Measurements from ENCODE around the gene PSMB1.

PSMB1 gene

GRCh38 chr6:170578909-170579308 lies 25.8 kb upstream of the PSMB1 start:
- H3K27ac ChIP-seq, result no peak overlapping the region
- no peak for TF ChIP-seq CTCF (conservative IDR thresholded peaks at IDR 0.05)
- TF ChIP-seq ZFX (IDR thresholded peaks at IDR 0.05), result no peak

- H3K27ac ChIP-seq, result no peak overlapping the region
- peak; percentile 32 for TF ChIP-seq CTCF (conservative IDR thresholded peaks at IDR 0.05)
- TF ChIP-seq ZFX (IDR thresholded peaks at IDR 0.05), result no peak
Observed at GRCh38 chr6:170575250-170575649, 22.1 kb upstream of the PSMB1 start.

GRCh38 chr6:170572704-170573466 lies 19.8 kb upstream of the PSMB1 start:
- H3K27ac ChIP-seq, result no peak overlapping the region
- TF ChIP-seq CTCF (conservative IDR thresholded peaks at IDR 0.05), result no peak
- no peak for TF ChIP-seq ZFX (IDR thresholded peaks at IDR 0.05)

- TF ChIP-seq CTCF (conservative IDR thresholded peaks at IDR 0.05), result no peak
- TF ChIP-seq ZFX (IDR thresholded peaks at IDR 0.05), result no peak
- H3K27ac ChIP-seq, result no peak overlapping the region
Observed at GRCh38 chr6:170564936-170565530, 11.9 kb upstream of the PSMB1 start.

- TF ChIP-seq CTCF (conservative IDR thresholded peaks at IDR 0.05) (no peak), ZFX (IDR thresholded peaks at IDR 0.05) (no peak)
- peak overlapping the region; percentile 41; the same call in 1 of the 2 replicates for H3K27ac ChIP-seq
Observed at GRCh38 chr6:170561555-170561954, 8.4 kb upstream of the PSMB1 start.

- no peak overlapping the region for H3K27ac ChIP-seq
- TF ChIP-seq ZFX (IDR thresholded peaks at IDR 0.05) (no peak), CTCF (conservative IDR thresholded peaks at IDR 0.05) (no peak)
Observed at GRCh38 chr6:170555305-170555704, 2.2 kb upstream of the PSMB1 start.

- H3K27ac ChIP-seq, result peak overlapping the region; percentile 95
- TF ChIP-seq CTCF (conservative IDR thresholded peaks at IDR 0.05), result no peak
- TF ChIP-seq ZFX (IDR thresholded peaks at IDR 0.05), result no peak
Observed at GRCh38 chr6:170554796-170555137, 1.7 kb upstream of the PSMB1 start.

Data from C4-2B (cell line).